Measurements from ENCODE around the gene CACNA1C.

Gene CACNA1C

DNA sequence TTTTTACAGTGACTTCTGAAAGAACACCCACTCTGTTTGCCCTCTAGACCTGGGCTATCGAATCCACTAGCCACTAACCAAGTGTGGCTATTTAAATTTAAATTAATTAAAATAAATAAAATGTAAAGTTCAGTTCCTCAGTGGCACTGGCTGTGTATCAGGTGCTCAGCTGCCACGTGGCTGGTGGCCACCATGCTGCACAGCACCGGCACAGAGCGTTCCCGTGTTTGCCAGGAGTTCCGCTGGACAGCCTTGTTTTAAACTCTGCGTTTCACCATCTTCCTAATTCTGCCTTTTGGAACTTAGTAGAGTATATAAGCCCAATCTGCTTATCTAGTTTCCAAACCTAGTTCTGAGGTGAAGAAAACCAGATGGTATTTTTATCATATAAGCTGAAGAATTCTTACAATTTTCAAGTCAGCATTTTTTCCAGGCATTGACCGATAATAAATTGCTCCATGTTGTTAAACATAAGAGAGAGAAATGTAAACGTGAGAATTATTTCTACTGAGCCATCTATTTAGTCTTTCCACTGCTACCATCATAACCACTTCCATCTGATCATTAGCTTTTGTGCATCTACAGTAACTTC lies 339.0 kb downstream of the CACNA1C start:
- no peak for DNase-seq (ENCODE audit: low read depth, low spot score)
- H3K27ac ChIP-seq, result no peak overlapping the region

DNA sequence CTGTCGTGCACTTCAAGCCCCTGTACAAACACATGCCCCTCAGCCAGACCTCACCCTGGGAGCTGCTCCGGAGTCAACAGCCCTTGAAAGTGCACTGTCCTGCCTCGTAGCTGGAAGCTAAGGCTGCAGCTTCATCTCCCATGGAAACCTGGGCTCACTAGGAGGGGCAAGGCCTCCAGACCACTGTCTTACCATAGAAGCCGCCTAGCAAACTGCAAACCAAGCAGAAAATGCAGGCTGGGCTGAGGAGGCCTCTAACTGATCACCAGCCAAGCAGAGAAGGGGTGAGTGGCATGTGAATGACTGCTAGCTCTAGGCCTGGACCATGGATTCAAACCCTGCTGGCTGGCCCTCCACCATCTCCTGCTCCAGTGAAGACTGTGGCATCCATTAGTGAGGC lies 340.2 kb downstream of the CACNA1C start:
- no peak overlapping the region for H3K27ac ChIP-seq
- no peak for DNase-seq (ENCODE audit: low read depth, low spot score)

DNA sequence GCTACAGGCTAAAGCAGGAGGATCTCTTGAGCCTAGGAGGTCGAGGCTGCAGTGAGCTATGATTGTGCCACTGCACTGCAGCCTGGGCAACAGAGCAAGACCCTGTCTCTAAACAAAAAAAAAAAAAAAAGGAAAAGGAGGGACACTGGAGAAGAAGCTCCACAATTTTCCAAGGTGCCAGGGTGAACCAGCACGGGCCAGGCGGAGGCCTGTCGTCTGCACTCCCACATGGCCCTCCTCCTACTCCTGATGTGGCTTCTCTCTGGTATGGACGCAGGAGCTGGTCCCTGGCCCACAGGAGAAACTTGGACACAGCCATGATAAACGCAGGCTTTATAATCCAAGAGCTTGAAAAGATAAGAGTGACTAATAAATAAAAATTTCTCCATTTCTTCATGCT lies 341.2 kb downstream of the CACNA1C start:
- H3K27ac ChIP-seq, result no peak overlapping the region
- DNase-seq (ENCODE audit: low read depth, low spot score), result no peak

DNA sequence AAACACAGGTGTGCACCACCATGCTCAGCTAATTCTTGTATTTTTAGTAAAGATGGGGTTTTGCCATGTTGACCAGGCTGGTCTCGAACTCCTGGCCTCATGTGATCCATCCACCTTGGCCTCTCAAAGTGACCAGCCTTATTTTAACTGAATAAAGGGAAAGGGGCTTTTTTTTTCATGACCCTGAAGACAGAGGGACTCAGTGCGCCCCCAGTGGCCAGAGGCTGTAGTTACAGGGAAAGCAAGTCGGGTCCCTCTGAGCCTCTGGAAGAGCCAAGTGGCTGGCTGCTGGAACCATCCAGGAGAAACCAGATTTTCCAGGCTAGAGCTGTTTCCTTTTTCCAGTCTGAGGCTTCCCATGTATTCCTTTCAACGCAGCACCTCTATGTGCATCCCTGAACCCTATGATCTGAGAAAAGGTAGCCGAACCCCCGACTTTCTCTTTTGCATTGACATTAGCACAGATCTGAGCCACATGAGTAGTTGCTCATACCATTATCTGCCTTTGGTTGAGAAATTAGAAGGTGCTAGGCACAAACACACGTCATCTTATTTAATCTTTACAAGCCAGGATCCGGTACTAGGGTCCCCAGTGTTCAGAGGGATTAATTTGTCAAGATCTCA lies 342.7 kb downstream of the CACNA1C start:
- H3K27ac ChIP-seq, result no peak overlapping the region
- no peak for DNase-seq (ENCODE audit: low read depth, low spot score)

- no peak for DNase-seq (ENCODE audit: low read depth, low spot score)
- H3K27ac ChIP-seq, result no peak overlapping the region
Measured at GRCh38 chr12:2396448-2396871, 343.7 kb downstream of the CACNA1C start.

DNA sequence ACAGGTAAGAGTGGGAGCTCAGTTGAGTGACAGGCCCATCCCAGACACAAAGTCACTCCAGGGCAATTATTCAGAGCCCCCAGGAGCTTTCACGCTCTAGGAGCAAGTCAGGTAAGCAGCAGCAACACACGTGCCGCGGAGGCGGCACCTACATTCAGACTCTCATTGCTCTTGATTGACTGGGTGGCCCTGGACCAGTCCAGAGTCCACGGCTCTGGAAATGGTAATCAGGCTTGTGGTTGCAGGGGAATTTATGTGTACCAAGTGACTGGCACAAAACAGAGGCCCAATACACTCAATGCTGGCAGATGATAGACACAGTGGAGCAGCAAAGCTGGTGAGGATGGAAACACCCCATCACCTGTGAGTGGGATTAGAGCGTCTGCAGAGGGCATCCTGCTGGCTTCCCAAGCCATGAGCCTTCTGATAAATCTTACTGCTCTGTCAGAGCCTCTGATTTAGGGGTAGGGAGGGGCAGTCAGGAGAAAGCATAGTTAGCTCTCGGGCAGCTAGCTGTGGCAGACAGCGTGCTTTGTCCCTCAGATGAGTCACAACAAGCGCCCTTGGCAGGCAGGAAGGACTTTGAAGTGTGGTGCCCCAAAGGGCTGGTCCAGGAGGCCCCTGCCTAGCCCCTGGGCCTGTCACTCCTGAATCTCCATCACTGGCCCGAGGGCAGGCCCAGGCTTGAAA lies 344.7 kb downstream of the CACNA1C start:
- H3K27ac ChIP-seq, result no peak overlapping the region
- no peak for DNase-seq (ENCODE audit: low read depth, low spot score)

DNA sequence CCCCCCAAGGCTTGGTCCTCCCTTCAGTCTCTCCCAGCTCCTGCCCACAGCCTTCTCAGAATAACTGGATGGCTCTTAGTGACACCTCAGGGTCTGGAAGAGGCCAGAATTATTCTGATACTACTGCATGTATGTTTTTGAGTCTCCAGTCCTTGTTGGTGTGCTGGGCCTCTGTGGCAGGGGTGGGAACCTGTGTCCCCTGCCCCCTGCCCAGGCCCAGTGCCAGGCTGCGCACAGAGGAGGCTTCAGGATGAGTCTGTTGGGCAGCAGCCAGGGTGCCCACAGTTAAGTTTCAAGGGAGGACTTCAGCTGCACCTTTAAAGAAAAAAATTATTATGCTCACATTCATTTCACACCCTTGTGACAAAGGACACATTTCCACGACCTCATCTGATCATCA lies 348.3 kb downstream of the CACNA1C start:
- no peak for DNase-seq (ENCODE audit: low read depth, low spot score)
- H3K27ac ChIP-seq, result no peak overlapping the region

DNA sequence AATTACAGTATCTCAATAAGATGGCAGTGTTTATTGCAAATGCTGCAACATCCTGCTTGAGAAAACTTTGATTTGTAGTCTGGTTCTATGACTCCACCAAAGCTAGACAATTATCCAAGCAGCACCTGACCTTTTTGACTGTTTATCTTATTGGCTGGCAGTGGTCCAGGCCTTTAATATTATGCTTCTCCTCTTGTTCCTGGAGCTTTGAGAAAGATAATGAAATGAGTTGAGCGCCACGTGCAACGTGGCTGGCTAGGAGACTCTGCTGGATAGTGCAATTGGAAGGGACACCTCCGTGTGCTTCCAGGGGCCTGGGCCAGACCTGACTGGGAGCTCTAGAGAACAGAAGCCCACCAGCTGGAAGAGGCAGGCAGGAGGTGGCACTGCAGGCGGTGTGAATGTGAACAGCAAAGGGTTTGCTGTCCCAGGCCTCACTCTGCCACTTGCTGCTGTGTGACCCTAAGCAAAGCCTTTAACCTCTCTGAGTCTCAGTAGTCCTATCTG lies 349.3 kb downstream of the CACNA1C start:
- no peak overlapping the region for H3K27ac ChIP-seq
- DNase-seq (ENCODE audit: low read depth, low spot score), result no peak

GRCh38 chr12:2403221-2403976 lies 350.6 kb downstream of the CACNA1C start:
- H3K27ac ChIP-seq, result no peak overlapping the region
- DNase-seq (ENCODE audit: low read depth, low spot score), result no peak

DNA sequence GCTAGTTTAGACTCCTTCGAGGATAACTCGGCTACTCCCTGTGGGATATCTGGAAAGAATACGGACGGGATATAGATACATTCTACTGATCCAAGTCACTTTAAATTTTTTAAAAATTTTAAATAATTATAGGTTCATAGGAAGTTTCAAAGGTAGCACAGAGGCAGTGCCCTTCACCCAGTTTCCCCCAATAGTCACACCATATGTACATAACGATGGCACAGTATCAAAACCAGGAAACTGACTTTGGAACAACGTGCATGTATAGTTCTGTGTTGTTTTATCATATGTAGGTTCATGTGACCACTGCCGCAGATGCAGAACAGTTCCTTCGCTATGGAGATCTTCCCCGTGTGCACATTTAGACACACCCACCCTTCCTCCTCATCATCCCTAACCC lies 352.3 kb downstream of the CACNA1C start:
- no peak overlapping the region for H3K27ac ChIP-seq
- DNase-seq (ENCODE audit: low read depth, low spot score), result no peak

- DNase-seq (ENCODE audit: low read depth, low spot score), result no peak
- no peak overlapping the region for H3K27ac ChIP-seq
Measured at GRCh38 chr12:2406903-2407302, 354.1 kb downstream of the CACNA1C start.

DNA sequence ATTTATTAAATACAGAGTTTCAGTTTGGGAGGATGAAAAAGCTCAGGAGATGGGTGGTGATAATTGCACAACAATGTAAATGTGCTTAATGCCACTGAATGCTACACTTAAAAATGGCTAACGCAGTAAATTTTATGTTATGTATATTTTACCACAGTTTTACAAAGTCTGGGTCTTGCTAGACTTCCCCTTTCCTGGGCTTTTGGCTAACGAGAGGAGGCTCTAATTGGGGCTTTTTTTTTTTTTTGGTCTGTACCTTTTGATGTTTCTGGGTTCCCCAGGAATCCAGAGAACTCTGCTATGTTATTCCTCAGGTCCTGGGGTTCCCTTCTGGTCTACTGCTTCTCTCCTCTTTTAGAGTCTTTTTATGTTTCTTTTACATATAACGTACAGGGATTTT lies 355.5 kb downstream of the CACNA1C start:
- H3K27ac ChIP-seq, result no peak overlapping the region
- no peak for DNase-seq (ENCODE audit: low read depth, low spot score)

GRCh38 chr12:2409656-2410265 lies 357.0 kb downstream of the CACNA1C start:
- no peak for DNase-seq (ENCODE audit: low read depth, low spot score)
- H3K27ac ChIP-seq, result no peak overlapping the region

GRCh38 chr12:2410496-2410895 lies 357.7 kb downstream of the CACNA1C start:
- no peak for DNase-seq (ENCODE audit: low read depth, low spot score)
- H3K27ac ChIP-seq, result no peak overlapping the region

DNA sequence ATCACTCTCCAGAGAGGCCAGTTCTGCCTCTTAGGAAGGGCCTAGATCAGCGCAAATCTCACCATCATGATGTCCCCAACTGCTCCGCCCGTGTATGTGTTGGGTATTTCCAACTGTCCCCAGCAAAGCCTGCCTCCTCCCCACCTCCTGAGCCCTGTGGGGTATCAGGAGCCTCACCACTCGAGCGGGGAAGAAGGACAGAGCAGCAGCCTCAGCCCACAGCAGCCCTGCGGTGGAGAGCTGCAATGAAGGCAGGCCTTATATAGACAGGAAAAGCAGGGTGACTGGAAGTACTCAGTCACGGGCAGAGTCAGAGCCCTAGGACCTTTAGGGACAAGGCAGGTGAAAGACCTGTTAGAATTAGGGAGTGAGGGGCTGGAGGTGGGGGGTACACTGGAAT lies 358.2 kb downstream of the CACNA1C start:
- no peak for DNase-seq (ENCODE audit: low read depth, low spot score)
- H3K27ac ChIP-seq, result no peak overlapping the region

GRCh38 chr12:2411616-2412304 lies 359.0 kb downstream of the CACNA1C start:
- H3K27ac ChIP-seq, result no peak overlapping the region
- no peak for DNase-seq (ENCODE audit: low read depth, low spot score)

- DNase-seq (ENCODE audit: low read depth, low spot score), result no peak
- H3K27ac ChIP-seq, result no peak overlapping the region
Measured at GRCh38 chr12:2412305-2412643, 359.5 kb downstream of the CACNA1C start.

DNA sequence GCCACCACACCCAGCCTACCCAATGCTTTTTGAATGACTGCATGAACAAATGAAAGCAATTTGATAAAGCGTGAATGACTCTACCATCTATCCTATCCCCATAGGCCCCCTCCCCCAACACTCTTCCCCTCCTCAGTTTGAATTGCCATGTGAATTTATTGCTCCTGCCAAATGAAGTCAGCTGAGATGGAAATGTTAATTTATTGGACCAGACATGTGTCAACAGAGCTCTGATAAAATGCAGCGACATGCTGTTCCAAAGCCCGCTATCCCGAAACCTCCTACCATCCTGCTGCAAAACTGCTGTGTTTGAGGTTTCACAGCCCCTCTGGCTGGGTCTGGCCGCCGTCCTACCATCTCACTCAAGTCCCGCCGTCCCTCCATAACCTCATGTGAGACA lies 360.5 kb downstream of the CACNA1C start:
- no peak overlapping the region for H3K27ac ChIP-seq
- DNase-seq (ENCODE audit: low read depth, low spot score), result no peak

- no peak overlapping the region for H3K27ac ChIP-seq
- no peak for DNase-seq (ENCODE audit: low read depth, low spot score)
Measured at GRCh38 chr12:2413999-2414792, 361.4 kb downstream of the CACNA1C start.
